AG04450 (cell line): ENCODE data around the gene POFUT1. TPM values are rescaled to one million over a fixed set of nuclear protein-coding genes. Genes with fewer than 3 reads are reported as not detected.

Experiments
- CTCF ChIA-PET: fragments of 300-600, 350-600 bp; formaldehyde crosslinking; extraction: SDS; loops from one replicate; lab custom pipeline; 2022; ENCODE audit warnings: antibody characterized with exemption, inconsistent platforms; lab: Charles Lee
- POLR2A ChIA-PET: fragments of 350-600 bp; formaldehyde crosslinking; extraction: SDS; loops from one replicate; lab custom pipeline; 2021; ENCODE audit warnings: antibody characterized with exemption, inconsistent platforms; lab: Yijun Ruan, JAX
- DNase-seq: peaks from one replicate; pipeline ENCODE4 v3.0.0-alpha.2; 2011; ENCODE audit warnings: low read depth, low spot score
- H3K27ac ChIP-seq: one replicate; pipeline ENCODE4 v1.5.1; 2012; ENCODE audit warnings: low read depth, low read length, control low read depth
- H3K27me3 ChIP-seq: one replicate; pipeline ENCODE4 v1.6.0; 2012; ENCODE audit warnings: low read length; ENCODE audit not compliant: control insufficient read depth, insufficient read depth
- H3K4me3 ChIP-seq: 2 replicates; pipeline ENCODE4 v1.5.1; 2011; ENCODE audit warnings: mild to moderate bottlenecking, low read depth, low read length, control low read depth
- H3K9me3 ChIP-seq: 2 replicates; pipeline ENCODE4 v1.5.1; 2012; ENCODE audit warnings: low read length; ENCODE audit not compliant: control insufficient read depth, insufficient read depth
- CTCF ChIP-seq: IDR thresholded peaks from 2 replicates; pipeline ENCODE4 v1.5.1; 2011; ENCODE audit warnings: low read depth, low read length, control low read depth, inconsistent platforms
- polyA plus RNA-seq: library from polyadenylated mRNA; depleted of rRNA; stranded (reverse); fragments of >200 nt; gene quantifications from 2 replicates; pipeline ENCODE4 v1.2.3, GENCODE V29; 2011

The POFUT1 gene
- polyA plus RNA-seq, 1 experiment, result 40.2 TPM

- Histone ChIP-seq H3K9me3 (no peaks in the 10 kb centered on the region), H3K27me3 (no peaks in the 10 kb centered on the region), H3K27ac (no peak overlapping the region), H3K4me3 (peak overlapping the region; percentile 100)
- ChIA-PET CTCF (interaction anchor here (0.6 to 1.6 kb wide), 2 partner anchors 129 to 166 kb away, joined by 3 to 5 read pairs; no protein-coding TSS in a partner anchor), POLR2A (no interaction called here)
- TF ChIP-seq CTCF, result no peak
- DNase-seq, result no peak
Observed at GRCh38 chr20:32208499-32209154, 947 bp downstream of the POFUT1 start.

GRCh38 chr20:32209850-32210605 lies 2.3 kb downstream of the POFUT1 start:
- H3K27me3 ChIP-seq, result no peaks in the 10 kb centered on the region
- no peak for TF ChIP-seq CTCF
- POLR2A ChIA-PET, result no interaction called here
- no peak for DNase-seq
- CTCF ChIA-PET, result interaction anchor here (0.5 to 1.6 kb wide), 3 partner anchors 128 to 610 kb away, joined by 3 to 5 read pairs (median 5); partner anchors contain the start of gene MAPRE1
- H3K9me3 ChIP-seq, result no peaks in the 10 kb centered on the region
- no peak overlapping the region for H3K27ac ChIP-seq
- H3K4me3 ChIP-seq, result no peak overlapping the region

DNA sequence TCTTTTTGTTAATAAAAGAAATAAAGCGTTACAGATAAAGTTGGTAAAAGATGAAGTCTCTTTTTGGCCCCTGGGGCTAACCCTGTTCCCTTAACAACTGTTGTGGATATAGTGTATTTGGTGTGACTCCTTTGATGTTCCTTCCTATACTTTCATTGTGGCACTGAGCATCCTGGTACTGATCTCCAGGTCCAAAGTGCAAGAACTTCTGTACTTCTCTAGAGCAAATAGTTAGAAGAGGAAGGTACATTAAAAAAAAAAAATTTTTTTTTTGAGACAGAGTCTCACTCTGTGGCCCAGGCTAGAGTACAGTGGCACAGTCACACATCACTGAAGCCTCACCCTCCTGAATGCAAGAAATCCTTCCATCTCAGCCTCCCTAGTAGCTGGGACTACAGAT lies 6.2 kb downstream of the POFUT1 start:
- Histone ChIP-seq H3K27me3 (no peaks in the 10 kb centered on the region), H3K27ac (no peak overlapping the region), H3K4me3 (no peak overlapping the region), H3K9me3 (no peaks in the 10 kb centered on the region)
- no peak for TF ChIP-seq CTCF
- CTCF ChIA-PET, result no interaction called here
- POLR2A ChIA-PET, result no interaction called here
- DNase-seq, result no peak

DNA sequence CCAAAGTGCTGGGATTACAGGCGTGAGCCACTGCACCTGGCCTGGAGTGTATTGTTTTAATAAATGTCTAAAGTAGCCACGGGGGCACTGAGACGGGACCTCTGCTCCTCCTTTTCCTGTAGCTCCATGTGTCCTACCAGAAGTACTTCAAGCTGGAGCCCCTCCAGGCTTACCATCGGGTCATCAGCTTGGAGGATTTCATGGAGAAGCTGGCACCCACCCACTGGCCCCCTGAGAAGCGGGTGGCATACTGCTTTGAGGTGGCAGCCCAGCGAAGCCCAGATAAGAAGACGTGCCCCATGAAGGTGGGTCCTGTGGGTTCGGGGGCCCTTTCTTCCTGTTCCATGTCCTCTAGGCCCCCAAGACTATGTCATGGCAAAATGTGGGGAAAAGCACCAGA lies 7.5 kb downstream of the POFUT1 start:
- no peak for TF ChIP-seq CTCF
- CTCF ChIA-PET, result no interaction called here
- POLR2A ChIA-PET, result no interaction called here

DNA sequence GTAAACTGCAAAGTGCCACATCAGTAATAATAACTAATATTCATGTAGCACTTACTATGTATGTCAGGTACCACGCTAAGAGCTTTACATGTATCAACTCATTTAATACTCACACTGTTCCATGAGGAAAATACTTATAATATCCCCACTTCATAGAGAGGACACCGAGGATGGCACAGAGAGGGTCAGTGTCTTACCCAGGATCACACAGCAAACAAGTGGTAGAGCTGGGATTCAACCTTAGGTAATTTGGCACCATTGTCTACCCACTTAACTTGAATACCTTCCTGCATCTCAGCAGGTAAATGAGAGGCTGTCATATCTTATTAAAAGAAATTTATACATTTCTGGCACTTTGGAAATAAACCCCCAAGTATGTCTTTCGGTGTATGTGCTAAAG lies 8.0 kb downstream of the POFUT1 start:
- CTCF ChIA-PET, result interaction anchor here (0.6 kb wide), 1 partner anchor 494 kb away, joined by 4 read pairs; no protein-coding TSS in a partner anchor
- H3K4me3 ChIP-seq, result no peak overlapping the region
- POLR2A ChIA-PET, result no interaction called here
- H3K27me3 ChIP-seq, result no peaks in the 10 kb centered on the region
- H3K27ac ChIP-seq, result no peak overlapping the region
- no peaks in the 10 kb centered on the region for H3K9me3 ChIP-seq
- TF ChIP-seq CTCF, result no peak
- DNase-seq, result no peak

More for the DNA sequence above, 7.5 kb downstream of the POFUT1 start:
- Histone ChIP-seq H3K9me3 (no peaks in the 10 kb centered on the region), H3K4me3 (no peak overlapping the region), H3K27ac (no peak overlapping the region), H3K27me3 (no peaks in the 10 kb centered on the region)
- no peak for DNase-seq
